ENCODE measurements around the gene TBC1D2.

The TBC1D2 gene

GRCh38 chr9:98253565-98253964 lies 1.9 kb downstream of the TBC1D2 start:
- no peak for TF ChIP-seq EZH2phosphoT487 (conservative IDR thresholded peaks at IDR 0.05; ENCODE audit: low read length)
- TF ChIP-seq CTCF (IDR thresholded peaks at IDR 0.05; ENCODE audit: insufficient read depth, low read length, poor library complexity, severe bottlenecking), result no peak
- H3K4me2 ChIP-seq (ENCODE audit: low read depth, low read length, poor library complexity, severe bottlenecking), result no peak overlapping the region
- no peaks in the 10 kb centered on the region for H3K79me2 ChIP-seq (ENCODE audit: insufficient read depth, low read length)
- peaks cover 13% of the 10 kb centered on the region for H3F3A ChIP-seq (ENCODE audit: insufficient read depth)
- no peaks in the 10 kb centered on the region for H3K9me2 ChIP-seq (replicated peaks; ENCODE audit: insufficient read depth, low read length)
- H2AFZ ChIP-seq (ENCODE audit: low read depth, low read length, severe bottlenecking), result no peak overlapping the region
- H3K9ac ChIP-seq (ENCODE audit: low read length), result no peak overlapping the region
- no peaks in the 10 kb centered on the region for H3K9me3 ChIP-seq (ENCODE audit: insufficient read depth, low read length)
- no peak overlapping the region for H3K27ac ChIP-seq (ENCODE audit: low read depth, low read length)
- H3K27me3 ChIP-seq (ENCODE audit: low read length), result no peaks in the 10 kb centered on the region
- H3K4me3 ChIP-seq (ENCODE audit: insufficient read depth, low read length, poor library complexity, severe bottlenecking), result no peak overlapping the region
- H3K36me3 ChIP-seq (ENCODE audit: low read length), result no peaks in the 10 kb centered on the region
- H4K20me1 ChIP-seq (ENCODE audit: low read depth, low read length), result no peaks in the 10 kb centered on the region

GRCh38 chr9:98251551-98251950 lies 3.9 kb downstream of the TBC1D2 start:
- no peaks in the 10 kb centered on the region for H3K27me3 ChIP-seq (ENCODE audit: low read length)
- no peak overlapping the region for H2AFZ ChIP-seq (ENCODE audit: low read depth, low read length, severe bottlenecking)
- H3K9me2 ChIP-seq (replicated peaks; ENCODE audit: insufficient read depth, low read length), result no peaks in the 10 kb centered on the region
- no peaks in the 10 kb centered on the region for H4K20me1 ChIP-seq (ENCODE audit: low read depth, low read length)
- no peak overlapping the region for H3K9ac ChIP-seq (ENCODE audit: low read length)
- H3K4me3 ChIP-seq (ENCODE audit: insufficient read depth, low read length, poor library complexity, severe bottlenecking), result no peak overlapping the region
- no peaks in the 10 kb centered on the region for H3K36me3 ChIP-seq (ENCODE audit: low read length)
- no peaks in the 10 kb centered on the region for H3K79me2 ChIP-seq (ENCODE audit: insufficient read depth, low read length)
- H3K9me3 ChIP-seq (ENCODE audit: insufficient read depth, low read length), result no peaks in the 10 kb centered on the region
- no peak for TF ChIP-seq EZH2phosphoT487 (conservative IDR thresholded peaks at IDR 0.05; ENCODE audit: low read length)
- no peak for TF ChIP-seq CTCF (IDR thresholded peaks at IDR 0.05; ENCODE audit: insufficient read depth, low read length, poor library complexity, severe bottlenecking)
- H3K27ac ChIP-seq (ENCODE audit: low read depth, low read length), result no peak overlapping the region
- H3K4me2 ChIP-seq (ENCODE audit: low read depth, low read length, poor library complexity, severe bottlenecking), result no peak overlapping the region
- peaks cover 9% of the 10 kb centered on the region for H3F3A ChIP-seq (ENCODE audit: insufficient read depth)

GRCh38 chr9:98249771-98250170 lies 5.7 kb downstream of the TBC1D2 start:
- Histone ChIP-seq H2AFZ (ENCODE audit: low read depth, low read length, severe bottlenecking) (no peak overlapping the region), H3K27ac (ENCODE audit: low read depth, low read length) (no peak overlapping the region), H3K4me2 (ENCODE audit: low read depth, low read length, poor library complexity, severe bottlenecking) (no peak overlapping the region)

More at GRCh38 chr9:98249771-98250170, 5.7 kb downstream of the TBC1D2 start:
- no peaks in the 10 kb centered on the region for H3K79me2 ChIP-seq (ENCODE audit: insufficient read depth, low read length)
- TF ChIP-seq EZH2phosphoT487 (conservative IDR thresholded peaks at IDR 0.05; ENCODE audit: low read length) (no peak), CTCF (IDR thresholded peaks at IDR 0.05; ENCODE audit: insufficient read depth, low read length, poor library complexity, severe bottlenecking) (no peak)
- no peaks in the 10 kb centered on the region for H3K27me3 ChIP-seq (ENCODE audit: low read length)
- H3K4me3 ChIP-seq (ENCODE audit: insufficient read depth, low read length, poor library complexity, severe bottlenecking), result no peak overlapping the region
- H3K9me3 ChIP-seq (ENCODE audit: insufficient read depth, low read length), result no peaks in the 10 kb centered on the region
- no peak overlapping the region for H3K9ac ChIP-seq (ENCODE audit: low read length)
- H3K36me3 ChIP-seq (ENCODE audit: low read length), result no peaks in the 10 kb centered on the region
- H4K20me1 ChIP-seq (ENCODE audit: low read depth, low read length), result no peaks in the 10 kb centered on the region
- H3K9me2 ChIP-seq (replicated peaks; ENCODE audit: insufficient read depth, low read length), result no peaks in the 10 kb centered on the region
- no peaks in the 10 kb centered on the region for H3F3A ChIP-seq (ENCODE audit: insufficient read depth)

Data from SU-DHL-6 (cell line).